Natural killer cell (primary cell): Measurements from ENCODE around the gene VWF. TPM values are rescaled to one million over a fixed set of nuclear protein-coding genes. Genes with fewer than 3 reads are reported as not detected.
"Not testable (repeated sequence)": the region's sequence is repeated elsewhere in the genome, so short reads cannot be mapped to it uniquely, and the experiment has no call there.

Experiments used
- ATAC-seq, 3 donors: fragments of 150-1000 bp in 2 of 3; fragments of 200-7000 bp in 1 of 3; cut with Tn5 transposase; 1 replicate in 1 of 3; 2 replicates in 2 of 3; pipeline ENCODE4 v1.10.0; 2021; ENCODE audit warnings: mild to moderate bottlenecking in 2 of 3, moderate library complexity in 2 of 3
- DNase-seq, 2 donors: peaks; one replicate each; pipeline versions ENCODE4 v3.0.0 to v3.0.0-alpha.2; 2013 to 2021; ENCODE audit warnings: mixed read lengths in 1 of 2
- H3K27ac ChIP-seq: one replicate; pipeline ENCODE4 v1.5.1; 2013; ENCODE audit warnings: mild to moderate bottlenecking, low read length
- H3K27me3 ChIP-seq: one replicate; pipeline ENCODE4 v1.6.1; 2013; ENCODE audit warnings: low read length; ENCODE audit not compliant: control insufficient read depth, insufficient read depth
- H3K36me3 ChIP-seq: one replicate; pipeline ENCODE4 v1.6.1; 2013; ENCODE audit warnings: low read length; ENCODE audit not compliant: control insufficient read depth, insufficient read depth
- H3K4me1 ChIP-seq: one replicate; pipeline ENCODE4 v1.6.1; 2013; ENCODE audit warnings: low read length; ENCODE audit not compliant: control insufficient read depth, insufficient read depth
- H3K4me3 ChIP-seq: one replicate; pipeline ENCODE4 v1.5.1; 2013; ENCODE audit warnings: low read length
- H3K9me3 ChIP-seq: one replicate; pipeline ENCODE4 v1.6.1; 2013; ENCODE audit warnings: low read length; ENCODE audit not compliant: control insufficient read depth, insufficient read depth
- H3K27ac Mint-ChIP-seq, 2 donors: one replicate each; pipeline ENCODE4 v1.8.0; 2022; ENCODE audit warnings: mild to moderate bottlenecking in 2 of 2, mixed read lengths in 2 of 2, moderate library complexity in 1 of 2
- H3K27me3 Mint-ChIP-seq, 2 donors: one replicate each; pipeline ENCODE4 v1.8.0; 2022; ENCODE audit warnings: low read depth in 2 of 2, mixed read lengths in 2 of 2
- H3K36me3 Mint-ChIP-seq: one replicate; pipeline ENCODE4 v1.8.0; 2022; ENCODE audit warnings: mixed read lengths
- H3K4me1 Mint-ChIP-seq, 2 donors: one replicate each; pipeline ENCODE4 v1.8.0; 2022; ENCODE audit warnings: mixed read lengths in 2 of 2
- H3K4me3 Mint-ChIP-seq: one replicate; pipeline ENCODE4 v1.8.0; 2022; ENCODE audit warnings: mild to moderate bottlenecking, moderate library complexity, mixed read lengths
- H3K9me3 Mint-ChIP-seq, 2 donors: one replicate each; pipeline ENCODE4 v1.8.0; 2022; ENCODE audit warnings: mixed read lengths in 2 of 2
- CTCF ChIP-seq: fragments of 200-600 bp; IDR thresholded peaks from one replicate; pipeline ENCODE4 v1.8.0; 2022; ENCODE audit warnings: antibody characterized with exemption
- whole genome bisulfite sequencing: methylation state at CpG from one replicate; pipeline ENCODE4 v1.1.7; 2013; ENCODE audit warnings: missing lambda C conversion rate; ENCODE audit not compliant: insufficient coverage; 5-methylcytosine and 5-hydroxymethylcytosine counted together
- intact Hi-C: fragments of 100-400 bp; cut with micrococcal nuclease; formaldehyde crosslinking; loops from one replicate; pipeline ENCODE4 v1.14.2; 2022
- total RNA-seq, 4 donors: library from RNA; stranded (reverse); fragments of 120-200 nt in 1 of 4; gene quantifications; one replicate each; pipeline versions ENCODE4 v1.2.3 to v1.2.4, GENCODE V29; 2013 to 2022

VWF gene
- total RNA-seq, 3 donors from 2014 or later (not counting 1 experiment from before 2014, with no cell fraction given): 0.14 to 0.95 (median 0.71) TPM

- Mint-ChIP-seq H3K4me3 (no peak overlapping the region), H3K36me3 (no peaks in the 10 kb centered on the region), H3K27ac (no peak overlapping the region), H3K4me1 (no peaks in the 10 kb centered on the region), H3K27me3 (peaks cover 0 to 3% of the 10 kb centered on the region in 2 donors), H3K9me3 (no peaks in the 10 kb centered on the region)
- DNase-seq: no peak
- intact Hi-C loops: no loop called here
- Histone ChIP-seq H3K4me3 (no peak overlapping the region), H3K4me1 (no peaks in the 10 kb centered on the region), H3K36me3 (no peaks in the 10 kb centered on the region), H3K9me3 (no peaks in the 10 kb centered on the region), H3K27me3 (peaks cover 2% of the 10 kb centered on the region), H3K27ac (no peak overlapping the region)
- 81% methylated on average over 6 of the region's 6 CpGs for WGBS
- no peak for TF ChIP-seq CTCF
- ATAC-seq: no peak
Measured at GRCh38 chr12:6026998-6027397, 97.5 kb downstream of the VWF start.

GRCh38 chr12:6025703-6026298, 98.7 kb downstream of the VWF start:
- H3K9me3 ChIP-seq, H3K36me3 ChIP-seq, H3K27ac Mint-ChIP-seq, DNase-seq, ATAC-seq, H3K36me3 Mint-ChIP-seq, H3K27me3 Mint-ChIP-seq, H3K4me3 Mint-ChIP-seq, H3K27me3 ChIP-seq, intact Hi-C loops, H3K4me3 ChIP-seq, H3K4me1 ChIP-seq, H3K4me1 Mint-ChIP-seq, H3K9me3 Mint-ChIP-seq, H3K27ac ChIP-seq: not testable (repeated sequence)
- WGBS: 87% methylated on average over 8 of the region's 9 CpGs

GRCh38 chr12:6024066-6024465, 100.4 kb downstream of the VWF start:
- H3K27me3 ChIP-seq, H3K27ac ChIP-seq, H3K4me3 Mint-ChIP-seq, H3K9me3 ChIP-seq, H3K27me3 Mint-ChIP-seq, H3K36me3 ChIP-seq, ATAC-seq, intact Hi-C loops, H3K27ac Mint-ChIP-seq, H3K4me1 Mint-ChIP-seq, H3K9me3 Mint-ChIP-seq, H3K4me3 ChIP-seq, H3K36me3 Mint-ChIP-seq, H3K4me1 ChIP-seq, DNase-seq: not testable (repeated sequence)
- 70% methylated on average over 2 of the region's 2 CpGs for WGBS

GRCh38 chr12:6020930-6021329, 103.5 kb downstream of the VWF start:
- no peaks in the 10 kb centered on the region for H3K27me3 ChIP-seq
- WGBS: 29% methylated on average over 3 of the region's 5 CpGs
- H3K4me1 ChIP-seq: no peaks in the 10 kb centered on the region
- intact Hi-C loops: no loop called here
- H3K9me3 Mint-ChIP-seq: no peaks in the 10 kb centered on the region
- no peak overlapping the region for H3K27ac ChIP-seq
- no peaks in the 10 kb centered on the region for H3K9me3 ChIP-seq
- no peak overlapping the region for H3K4me3 ChIP-seq
- no peaks in the 10 kb centered on the region for H3K36me3 Mint-ChIP-seq
- ATAC-seq (no peak), DNase-seq (no peak)
- H3K27me3 Mint-ChIP-seq: peaks cover 3 to 7% of the 10 kb centered on the region in 2 donors
- H3K4me3 Mint-ChIP-seq: no peak overlapping the region
- no peak for TF ChIP-seq CTCF
- no peak overlapping the region for H3K27ac Mint-ChIP-seq
- no peaks in the 10 kb centered on the region for H3K36me3 ChIP-seq
- H3K4me1 Mint-ChIP-seq: no peaks in the 10 kb centered on the region

GRCh38 chr12:6020511-6020910, 104.0 kb downstream of the VWF start:
- H3K4me3 Mint-ChIP-seq, H3K36me3 ChIP-seq, H3K9me3 ChIP-seq, H3K36me3 Mint-ChIP-seq, H3K27me3 Mint-ChIP-seq, H3K27ac Mint-ChIP-seq, H3K27me3 ChIP-seq, intact Hi-C loops, H3K4me1 ChIP-seq, H3K27ac ChIP-seq, DNase-seq, H3K4me1 Mint-ChIP-seq, ATAC-seq, H3K4me3 ChIP-seq, H3K9me3 Mint-ChIP-seq: not testable (repeated sequence)
- WGBS: 92% methylated on average over 6 of the region's 10 CpGs

- intact Hi-C loops, ATAC-seq, H3K9me3 Mint-ChIP-seq, H3K36me3 Mint-ChIP-seq, H3K36me3 ChIP-seq, H3K9me3 ChIP-seq, H3K4me3 Mint-ChIP-seq, H3K27ac ChIP-seq, H3K4me1 ChIP-seq, H3K27ac Mint-ChIP-seq, H3K27me3 ChIP-seq, DNase-seq, H3K4me1 Mint-ChIP-seq, H3K4me3 ChIP-seq: not testable (repeated sequence)
- H3K27me3 Mint-ChIP-seq: peaks cover 3 to 11% of the 10 kb centered on the region in 2 donors
- WGBS: 92% methylated on average over 16 of the region's 24 CpGs
Measured at GRCh38 chr12:6019256-6019655, 105.2 kb downstream of the VWF start.
